H4 (cell line): ENCODE measurements around the gene FMN2. TPM values are rescaled to one million over a fixed set of nuclear protein-coding genes. Genes with fewer than 3 reads are reported as not detected.

Experiments used
- DNase-seq: peaks from one replicate; pipeline ENCODE4 v3.0.0-alpha.2; 2015; ENCODE audit warnings: low spot score
- total RNA-seq: library from RNA; depleted of rRNA; stranded (reverse); fragments of >200 nt; shearing (Covaris generic); gene quantifications from 2 replicates; pipeline ENCODE4 v1.2.3, GENCODE V29; 2014

Gene FMN2
- total RNA-seq, 1 experiment from 2014 or later, result 5.2 TPM

DNA sequence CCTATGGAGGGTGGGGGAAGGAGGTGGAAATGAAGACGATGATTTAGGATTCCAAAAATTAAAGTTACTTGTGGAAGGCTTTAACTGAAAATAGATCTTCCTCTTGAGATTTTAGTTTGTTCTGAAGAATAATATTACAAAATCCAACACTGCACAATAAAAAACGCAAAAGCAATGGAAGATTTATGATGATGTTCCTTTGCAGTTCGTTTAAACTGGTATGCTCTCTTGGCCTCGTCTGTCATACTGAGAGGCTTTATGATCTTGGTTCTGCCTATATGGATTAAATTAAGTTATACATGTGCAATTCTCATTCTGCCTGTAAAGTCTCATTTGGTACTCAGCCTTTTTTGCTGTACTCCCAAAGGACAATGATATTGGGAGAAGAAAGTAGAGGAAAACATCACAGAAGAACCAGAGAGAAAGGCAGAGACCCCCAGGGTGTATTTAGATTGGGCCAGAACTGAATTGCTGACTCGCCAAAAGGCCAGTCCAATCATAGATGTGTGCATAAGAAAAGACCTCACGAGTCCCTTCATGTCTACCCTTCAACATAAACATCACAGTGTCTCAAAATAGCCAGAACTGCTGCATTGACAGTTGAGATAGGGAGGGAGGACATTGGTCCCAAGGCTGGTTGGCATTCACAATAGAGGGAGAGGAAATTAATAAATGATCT, 331.7 kb downstream of the FMN2 start:
- no peak for DNase-seq

DNA sequence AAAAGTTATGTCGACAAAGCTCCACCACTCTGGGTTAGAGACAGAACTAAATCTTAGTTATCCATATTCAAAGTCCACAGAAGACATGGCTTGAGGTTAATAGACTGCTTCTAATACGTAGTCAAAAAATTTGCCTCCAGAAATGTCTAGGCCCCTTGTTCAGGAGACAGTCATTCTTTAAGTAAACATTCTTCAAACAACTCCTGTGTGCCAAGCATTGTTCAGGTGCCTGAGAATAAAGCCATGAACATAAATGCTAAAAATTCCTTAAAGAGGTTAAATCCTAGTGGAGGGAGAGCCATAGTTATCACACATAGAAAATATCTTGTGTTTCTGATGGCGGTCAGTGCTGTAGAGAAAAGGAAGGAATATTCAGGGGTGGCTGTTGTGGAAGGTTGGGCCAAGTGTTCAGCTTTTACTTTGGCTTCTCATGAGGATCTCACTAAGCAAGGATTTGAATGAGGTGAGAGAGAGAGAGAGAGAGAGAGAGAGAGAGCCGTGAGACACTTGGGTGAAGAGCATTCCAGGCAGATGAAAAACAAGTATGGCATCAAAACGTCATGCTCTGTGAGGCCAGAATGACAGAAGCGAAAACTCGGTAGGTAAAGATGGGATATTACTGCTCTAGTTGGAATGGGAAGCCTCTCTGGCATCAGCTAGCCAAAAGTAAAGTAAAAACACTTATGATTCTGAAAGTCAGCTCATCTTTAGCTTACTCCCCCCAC, 333.2 kb downstream of the FMN2 start:
- no peak for DNase-seq

- no peak for DNase-seq
Measured at GRCh38 chr1:240426051-240426450, 334.4 kb downstream of the FMN2 start.

DNA sequence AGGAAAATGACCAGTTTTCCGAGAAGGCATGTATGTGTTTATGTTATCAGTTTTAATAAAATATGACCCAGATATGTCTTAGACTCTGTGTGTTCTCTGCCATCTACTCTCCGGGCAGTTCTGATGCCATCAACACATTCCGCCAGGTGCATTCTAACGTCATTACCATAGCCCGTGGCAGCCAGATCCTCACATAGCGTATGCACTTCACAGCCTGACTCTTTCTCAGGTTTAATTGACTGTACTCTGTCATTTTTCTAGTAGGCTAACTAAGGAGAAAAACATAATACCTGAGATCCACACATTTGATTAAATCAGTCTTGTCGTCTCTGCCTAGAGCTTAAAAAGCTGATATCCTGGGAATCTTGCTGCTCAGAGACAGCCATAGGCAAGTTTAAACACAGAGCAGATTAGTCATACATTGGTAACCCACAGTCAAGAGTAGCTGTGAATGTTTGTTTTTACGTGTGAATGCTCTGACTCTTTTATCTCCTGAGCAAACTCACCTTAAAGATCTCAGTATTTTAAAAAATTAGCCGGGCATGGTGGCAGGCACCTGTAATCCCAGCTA, 344.4 kb downstream of the FMN2 start:
- no peak for DNase-seq

- DNase-seq, result no peak
Measured at GRCh38 chr1:240441669-240442068, 350.0 kb downstream of the FMN2 start.

GRCh38 chr1:240445369-240445768, 353.7 kb downstream of the FMN2 start:
- no peak for DNase-seq

- peak; percentile 13 for DNase-seq
Measured at GRCh38 chr1:240455228-240455821, 363.6 kb downstream of the FMN2 start.

DNA sequence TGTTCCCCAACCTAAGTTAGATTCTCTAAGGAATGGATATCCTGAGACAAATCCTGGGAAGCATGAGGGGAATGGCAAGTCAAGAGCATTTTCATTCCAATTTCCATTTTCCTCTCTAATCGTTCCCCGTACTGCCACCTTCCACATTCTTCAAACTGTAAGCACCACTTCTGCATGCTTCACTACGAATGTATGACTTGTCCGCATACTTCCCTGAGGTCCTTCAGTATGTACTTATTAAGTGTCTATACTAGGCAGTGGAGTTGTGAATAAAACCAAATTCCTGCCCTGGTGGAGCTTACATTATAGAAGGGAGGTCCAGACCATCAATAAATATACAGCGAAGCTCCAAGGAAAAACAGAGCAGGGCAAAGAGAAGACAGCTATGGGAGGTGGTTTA, 365.5 kb downstream of the FMN2 start:
- DNase-seq, result no peak

GRCh38 chr1:240462277-240462676, 370.6 kb downstream of the FMN2 start:
- no peak for DNase-seq

GRCh38 chr1:240462766-240463395, 371.2 kb downstream of the FMN2 start:
- DNase-seq, result no peak

GRCh38 chr1:240464099-240464498, 372.4 kb downstream of the FMN2 start:
- no peak for DNase-seq

DNA sequence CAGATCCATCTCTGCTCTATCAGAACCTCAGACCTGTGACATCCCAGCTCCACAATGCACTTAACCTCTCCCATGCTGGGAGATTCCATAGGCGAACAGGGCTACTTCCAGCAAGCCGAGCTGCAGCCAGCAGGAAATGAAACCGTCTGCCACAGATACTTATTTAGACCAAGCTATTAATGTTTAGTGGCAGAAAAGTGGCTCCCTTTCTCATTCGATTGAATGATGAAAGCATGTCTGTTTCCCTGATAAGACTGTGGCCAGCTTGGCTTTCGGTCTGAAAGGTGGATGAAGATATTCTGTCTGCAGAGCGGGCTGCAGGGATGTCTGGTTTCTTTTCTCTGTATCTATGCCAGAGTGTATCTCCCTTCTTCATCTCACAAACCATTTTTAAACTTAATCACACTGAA, 373.9 kb downstream of the FMN2 start:
- DNase-seq, result no peak

- DNase-seq, result no peak
Measured at GRCh38 chr1:240466509-240466908, 374.8 kb downstream of the FMN2 start.

- DNase-seq, result no peak
Measured at GRCh38 chr1:240467895-240468294, 376.2 kb downstream of the FMN2 start.

GRCh38 chr1:240468656-240469055, 377.0 kb downstream of the FMN2 start:
- no peak for DNase-seq

DNA sequence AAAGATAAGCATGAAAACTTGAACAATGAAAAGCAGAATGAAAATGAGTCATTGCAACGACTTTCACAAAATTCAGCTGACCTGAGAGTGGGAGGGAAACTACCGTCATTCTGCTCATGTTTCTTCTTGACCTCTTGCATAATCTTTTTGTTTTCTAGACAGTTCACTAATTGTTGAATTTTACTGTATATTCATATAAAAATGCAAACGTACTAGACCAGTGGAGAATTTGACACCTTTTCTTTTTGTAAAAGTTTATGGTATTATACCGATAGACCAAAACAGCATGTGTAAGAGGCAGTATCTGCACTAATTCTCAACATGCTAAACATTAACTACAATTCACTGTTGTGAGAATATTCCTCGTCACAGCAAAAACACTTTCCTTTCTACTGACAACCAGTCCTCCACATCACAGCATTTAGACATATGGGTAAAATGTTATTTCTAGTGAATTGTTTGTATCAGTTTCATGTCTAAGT, 382.5 kb downstream of the FMN2 start:
- DNase-seq, result peak; percentile 33

DNA sequence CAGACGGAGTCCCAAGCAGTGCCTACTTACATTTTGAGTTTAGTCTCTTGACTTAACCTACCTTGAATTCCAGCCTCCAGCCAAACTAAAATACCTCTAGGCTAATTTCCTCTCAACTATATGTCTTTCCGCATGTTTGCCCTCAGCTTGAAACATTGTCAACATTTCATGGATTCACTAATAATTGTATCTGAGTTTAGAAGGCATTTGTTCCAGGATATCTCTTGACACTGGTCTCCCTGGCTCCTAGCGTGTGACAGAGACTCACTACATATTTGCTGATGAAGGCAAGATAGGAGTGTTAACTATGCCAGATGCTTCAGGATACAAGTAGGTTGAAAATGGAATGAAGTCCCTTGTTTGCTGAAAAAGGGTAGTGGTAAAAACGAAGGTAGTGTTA, 384.1 kb downstream of the FMN2 start:
- no peak for DNase-seq

- DNase-seq, result no peak
Measured at GRCh38 chr1:240478536-240478935, 386.9 kb downstream of the FMN2 start.

DNA sequence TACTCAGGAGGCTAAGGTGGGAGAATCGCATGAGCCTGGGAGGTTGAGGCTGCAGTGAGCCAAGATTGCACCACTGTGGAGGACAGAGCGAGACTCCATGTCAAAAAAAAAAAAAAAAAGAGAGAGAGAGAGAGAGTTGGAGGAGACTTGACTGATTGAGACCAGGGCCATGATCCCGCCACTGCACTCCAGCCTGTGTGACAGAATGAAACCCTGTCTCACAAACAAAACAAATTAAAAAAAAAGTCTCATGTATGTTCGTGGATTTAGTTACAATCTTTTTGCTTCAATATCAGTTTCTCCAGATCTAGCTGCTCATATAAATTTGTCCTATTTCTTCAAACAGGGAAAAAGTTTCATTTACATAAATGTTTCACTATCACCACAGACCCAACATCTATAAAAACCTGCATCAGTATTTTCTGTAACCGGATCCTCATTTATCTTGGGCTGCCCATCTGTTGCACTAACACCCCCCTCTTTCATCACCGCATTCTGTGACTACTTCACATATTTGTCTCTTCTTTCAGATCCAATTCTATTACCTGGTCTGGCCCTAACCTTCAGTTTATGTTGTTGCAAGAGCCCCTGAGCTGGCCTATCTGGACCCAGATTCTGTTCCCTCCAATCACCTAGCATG, 393.2 kb downstream of the FMN2 start:
- DNase-seq, result no peak

DNA sequence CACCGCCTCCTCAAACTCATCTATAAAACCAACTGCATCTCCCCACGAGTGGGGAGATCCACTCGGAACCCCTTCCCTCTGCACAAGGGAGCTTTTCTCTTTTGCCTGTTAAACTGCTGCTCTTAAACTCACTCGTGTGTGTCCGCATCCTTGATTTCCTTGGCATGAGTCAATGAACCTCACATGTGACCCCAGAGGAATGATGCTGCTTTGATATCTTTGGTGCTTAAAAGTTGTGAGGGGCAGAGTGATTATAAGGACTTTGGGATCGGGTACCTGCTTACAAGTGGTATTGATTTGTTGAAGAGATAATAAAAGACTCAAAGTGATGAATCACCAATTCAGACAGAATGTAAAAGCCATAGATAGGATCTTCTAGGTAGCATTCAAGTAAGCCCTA, 394.9 kb downstream of the FMN2 start:
- no peak for DNase-seq

DNA sequence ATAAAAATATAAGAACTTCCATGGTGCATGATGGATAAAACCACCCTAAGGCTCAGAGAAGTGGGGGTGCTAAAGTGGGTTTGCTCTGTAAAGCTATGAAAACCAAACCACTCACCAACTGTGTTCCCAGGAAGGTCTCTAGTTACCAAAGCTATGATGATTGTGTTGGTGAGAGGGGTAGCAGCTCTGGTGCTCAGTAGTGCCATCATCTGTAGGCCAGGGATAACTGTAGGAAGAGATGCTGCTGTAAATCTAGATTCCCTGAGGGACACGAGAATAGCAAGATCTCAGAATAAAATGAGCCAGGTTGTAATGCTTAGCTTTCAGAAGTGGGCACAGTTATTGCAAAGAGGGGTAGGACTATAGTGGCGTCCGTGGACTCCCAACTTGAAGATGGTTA, 395.8 kb downstream of the FMN2 start:
- no peak for DNase-seq

- peak; percentile 64 for DNase-seq
Measured at GRCh38 chr1:240491156-240491555, 399.5 kb downstream of the FMN2 start.
